ENCODE data around the gene LDB1. TPM values are rescaled to one million over a fixed set of nuclear protein-coding genes. Genes with fewer than 3 reads are reported as not detected.

Gene LDB1
- total RNA-seq, 1 donor from 2014 or later, result 29.2 TPM

DNA sequence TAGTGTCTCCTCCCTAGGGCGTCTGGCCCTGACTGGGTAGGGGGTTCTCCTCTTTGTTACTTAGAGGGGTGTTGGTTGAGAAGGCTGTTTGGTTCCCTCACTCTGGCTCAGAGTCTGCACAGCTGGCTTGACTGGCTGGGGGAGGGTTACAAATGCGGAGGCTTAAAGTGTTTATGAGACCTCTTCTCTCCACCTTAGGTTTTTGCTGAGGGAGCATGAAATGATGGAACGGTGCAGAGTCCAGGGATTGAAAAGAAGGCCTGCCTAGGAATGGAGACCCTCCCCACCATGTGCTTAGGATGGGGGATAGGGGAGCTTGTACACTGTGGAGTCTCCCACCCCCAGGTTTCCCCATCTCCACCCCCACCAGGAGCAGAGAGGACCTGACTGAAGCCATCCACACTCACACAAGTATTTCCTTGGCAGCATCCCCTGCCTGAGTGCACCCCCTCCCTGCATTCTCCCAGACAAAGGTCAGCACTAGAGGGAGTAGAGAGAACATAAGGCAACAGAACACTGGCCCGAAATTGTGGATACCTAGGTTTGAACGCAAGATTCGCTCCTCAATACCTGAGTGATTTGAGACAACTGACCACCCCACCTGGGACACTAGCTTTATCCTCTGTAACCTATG is 1.7 kb upstream of the LDB1 start:
- H3K4me3 ChIP-seq (ENCODE audit: low read length in 3 of 3), result peak overlapping the region; percentile 22 to 94 (median 91)
- no peaks in the 10 kb centered on the region for H3K9me3 ChIP-seq (ENCODE audit: control insufficient read depth in 3 of 3, low read length in 3 of 3)
- peaks cover 35 to 43% (median 39%) of the 10 kb centered on the region in 3 donors for H3K4me1 ChIP-seq (ENCODE audit: control insufficient read depth in 3 of 3, insufficient read depth in 3 of 3, low read length in 3 of 3)
- no peaks in the 10 kb centered on the region for H3K27me3 ChIP-seq (ENCODE audit: control insufficient read depth in 3 of 3, insufficient read depth in 3 of 3, low read length in 3 of 3)
- H3K9ac ChIP-seq (ENCODE audit: low read depth in 1 of 3, low read length in 3 of 3), result peak overlapping the region in 1 of 3 donors; percentile 99
- peak overlapping the region; percentile 98 for H3K27ac ChIP-seq (ENCODE audit: low read depth, low read length)
- H3K36me3 ChIP-seq (ENCODE audit: control insufficient read depth in 3 of 3, insufficient read depth in 3 of 3, low read length in 3 of 3), result no peaks in the 10 kb centered on the region

DNA sequence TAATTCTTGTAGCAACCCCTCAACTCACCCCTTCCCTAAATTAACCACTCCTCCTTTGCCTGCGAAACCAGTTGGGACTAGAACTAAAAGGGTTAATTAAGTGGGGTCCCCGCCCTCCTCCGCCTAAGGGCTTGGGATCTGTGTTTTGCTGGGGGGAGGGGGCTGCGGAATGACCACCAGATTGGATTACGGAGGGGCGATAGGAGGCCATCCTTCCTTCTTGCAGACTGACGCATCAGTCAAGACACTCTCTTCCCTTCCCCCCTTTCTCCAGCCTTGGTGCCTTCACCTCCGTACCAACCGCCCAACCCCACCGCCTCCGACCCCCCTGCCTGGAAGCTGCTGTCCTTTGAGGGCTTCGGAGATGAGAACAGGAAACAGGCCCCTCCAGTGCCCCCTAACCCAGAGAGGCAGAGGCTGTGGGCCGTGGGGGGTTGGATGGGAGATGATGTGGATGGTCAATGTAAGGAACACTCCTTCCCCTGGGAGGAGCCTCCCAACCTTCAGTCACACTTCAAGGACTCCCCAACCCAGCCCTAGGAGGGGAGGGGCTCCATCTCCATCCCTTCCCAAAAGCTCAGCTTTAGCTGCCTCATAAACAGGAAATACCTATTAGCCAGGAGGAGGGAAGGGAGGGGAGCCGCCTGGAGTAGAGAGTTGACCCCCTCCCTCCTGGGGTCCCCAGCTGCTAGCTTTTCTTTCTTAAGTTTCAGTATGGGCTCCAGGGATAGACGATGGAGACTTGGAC is 997 bp upstream of the LDB1 start:
- no peaks in the 10 kb centered on the region for H3K9me3 ChIP-seq (ENCODE audit: control insufficient read depth in 3 of 3, low read length in 3 of 3)
- peak overlapping the region; percentile 95 to 99 (median 95) for H3K9ac ChIP-seq (ENCODE audit: low read depth in 1 of 3, low read length in 3 of 3)
- no peaks in the 10 kb centered on the region for H3K27me3 ChIP-seq (ENCODE audit: control insufficient read depth in 3 of 3, insufficient read depth in 3 of 3, low read length in 3 of 3)
- H3K4me3 ChIP-seq (ENCODE audit: low read length in 3 of 3), result peak overlapping the region; percentile 91 to 96 (median 94)
- H3K4me1 ChIP-seq (ENCODE audit: control insufficient read depth in 3 of 3, insufficient read depth in 3 of 3, low read length in 3 of 3), result peaks cover 41 to 50% (median 45%) of the 10 kb centered on the region in 3 donors
- no peaks in the 10 kb centered on the region for H3K36me3 ChIP-seq (ENCODE audit: control insufficient read depth in 3 of 3, insufficient read depth in 3 of 3, low read length in 3 of 3)
- H3K27ac ChIP-seq (ENCODE audit: low read depth, low read length), result peak overlapping the region; percentile 98

DNA sequence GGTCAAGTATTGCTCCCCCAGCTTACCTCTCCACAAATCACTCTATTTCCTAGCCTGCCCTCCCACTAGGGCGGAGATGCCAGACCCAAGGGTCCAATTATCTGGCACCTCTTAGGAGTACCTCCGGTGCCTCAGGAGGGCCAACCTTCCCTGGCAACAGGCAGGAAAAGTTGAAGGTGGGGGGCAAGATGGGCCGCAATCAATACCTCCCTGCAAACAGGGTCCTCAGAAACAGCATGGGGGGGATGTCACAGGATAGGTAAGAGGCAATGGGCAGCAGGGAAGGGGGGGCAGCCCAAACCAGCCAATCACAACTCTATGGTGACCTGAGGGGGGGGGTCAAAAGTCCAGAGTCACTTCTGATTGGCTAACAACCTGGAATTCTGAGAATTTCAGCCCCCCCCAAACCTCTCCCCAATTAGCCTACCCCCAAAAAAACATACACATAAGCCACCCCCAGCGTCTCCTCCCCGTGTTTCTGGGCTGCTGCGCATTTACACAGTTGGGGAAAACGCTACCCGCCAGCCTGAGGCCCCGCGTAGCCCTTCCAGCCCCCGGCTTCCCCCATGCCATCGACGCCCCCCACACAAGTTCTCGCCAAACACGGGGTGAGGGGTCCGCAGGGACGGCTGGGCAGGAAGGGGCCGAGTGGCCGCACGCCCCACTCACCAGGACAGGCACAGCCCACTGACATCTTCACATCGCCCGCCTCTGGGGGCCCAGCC is 589 bp downstream of the LDB1 start:
- H3K9me3 ChIP-seq (ENCODE audit: control insufficient read depth in 3 of 3, low read length in 3 of 3), result no peaks in the 10 kb centered on the region
- peaks cover 53 to 62% (median 58%) of the 10 kb centered on the region in 3 donors for H3K4me1 ChIP-seq (ENCODE audit: control insufficient read depth in 3 of 3, insufficient read depth in 3 of 3, low read length in 3 of 3)

GRCh38 chr10:102118867-102119266 is 1.3 kb downstream of the LDB1 start:
- H3K9me3 ChIP-seq (ENCODE audit: control insufficient read depth in 3 of 3, low read length in 3 of 3), result no peaks in the 10 kb centered on the region
- H3K4me1 ChIP-seq (ENCODE audit: control insufficient read depth in 3 of 3, insufficient read depth in 3 of 3, low read length in 3 of 3), result peaks cover 58 to 67% (median 62%) of the 10 kb centered on the region in 3 donors
- peak overlapping the region; percentile 78 to 96 (median 94) for H3K4me3 ChIP-seq (ENCODE audit: low read length in 3 of 3)
- H3K27ac ChIP-seq (ENCODE audit: low read depth, low read length), result peak overlapping the region; percentile 98
- H3K27me3 ChIP-seq (ENCODE audit: control insufficient read depth in 3 of 3, insufficient read depth in 3 of 3, low read length in 3 of 3), result no peaks in the 10 kb centered on the region
- peak overlapping the region; percentile 70 to 99 (median 95) for H3K9ac ChIP-seq (ENCODE audit: low read depth in 1 of 3, low read length in 3 of 3)
- H3K36me3 ChIP-seq (ENCODE audit: control insufficient read depth in 3 of 3, insufficient read depth in 3 of 3, low read length in 3 of 3), result no peaks in the 10 kb centered on the region

More for the DNA sequence above, 589 bp downstream of the LDB1 start:
- Histone ChIP-seq H3K36me3 (ENCODE audit: control insufficient read depth in 3 of 3, insufficient read depth in 3 of 3, low read length in 3 of 3) (no peaks in the 10 kb centered on the region), H3K9ac (ENCODE audit: low read depth in 1 of 3, low read length in 3 of 3) (peak overlapping the region; percentile 95 to 99 (median 95)), H3K4me3 (ENCODE audit: low read length in 3 of 3) (peak overlapping the region; percentile 78 to 96 (median 94)), H3K27ac (ENCODE audit: low read depth, low read length) (peak overlapping the region; percentile 98), H3K27me3 (ENCODE audit: control insufficient read depth in 3 of 3, insufficient read depth in 3 of 3, low read length in 3 of 3) (no peaks in the 10 kb centered on the region)

- peaks cover 68 to 79% (median 72%) of the 10 kb centered on the region in 3 donors for H3K4me1 ChIP-seq (ENCODE audit: control insufficient read depth in 3 of 3, insufficient read depth in 3 of 3, low read length in 3 of 3)
- peak overlapping the region; percentile 98 for H3K27ac ChIP-seq (ENCODE audit: low read depth, low read length)
- H3K9ac ChIP-seq (ENCODE audit: low read depth in 1 of 3, low read length in 3 of 3), result peak overlapping the region; percentile 77 to 99 (median 95)
These were observed 2.6 kb downstream of the LDB1 start for GRCh38 chr10:102117391-102118159.

GRCh38 chr10:102116656-102117055 is 3.5 kb downstream of the LDB1 start:
- Histone ChIP-seq H3K4me3 (ENCODE audit: low read length in 3 of 3) (peak overlapping the region in 2 of 3 donors; percentile 72 to 94), H3K4me1 (ENCODE audit: control insufficient read depth in 3 of 3, insufficient read depth in 3 of 3, low read length in 3 of 3) (peaks cover 68 to 74% (median 70%) of the 10 kb centered on the region in 3 donors), H3K27ac (ENCODE audit: low read depth, low read length) (peak overlapping the region; percentile 98), H3K36me3 (ENCODE audit: control insufficient read depth in 3 of 3, insufficient read depth in 3 of 3, low read length in 3 of 3) (peaks cover 0 to 4% (median 0%) of the 10 kb centered on the region in 3 donors), H3K9ac (ENCODE audit: low read depth in 1 of 3, low read length in 3 of 3) (peak overlapping the region; percentile 77 to 99 (median 95)), H3K9me3 (ENCODE audit: control insufficient read depth in 3 of 3, low read length in 3 of 3) (no peaks in the 10 kb centered on the region), H3K27me3 (ENCODE audit: control insufficient read depth in 3 of 3, insufficient read depth in 3 of 3, low read length in 3 of 3) (no peaks in the 10 kb centered on the region)

More at GRCh38 chr10:102117391-102118159, 2.6 kb downstream of the LDB1 start:
- H3K9me3 ChIP-seq (ENCODE audit: control insufficient read depth in 3 of 3, low read length in 3 of 3), result no peaks in the 10 kb centered on the region
- peak overlapping the region; percentile 72 to 94 (median 78) for H3K4me3 ChIP-seq (ENCODE audit: low read length in 3 of 3)
- no peaks in the 10 kb centered on the region for H3K27me3 ChIP-seq (ENCODE audit: control insufficient read depth in 3 of 3, insufficient read depth in 3 of 3, low read length in 3 of 3)
- no peaks in the 10 kb centered on the region for H3K36me3 ChIP-seq (ENCODE audit: control insufficient read depth in 3 of 3, insufficient read depth in 3 of 3, low read length in 3 of 3)

- Histone ChIP-seq H3K36me3 (ENCODE audit: control insufficient read depth in 3 of 3, insufficient read depth in 3 of 3, low read length in 3 of 3) (peaks cover 8 to 10% (median 9%) of the 10 kb centered on the region in 3 donors), H3K9ac (ENCODE audit: low read depth in 1 of 3, low read length in 3 of 3) (peak overlapping the region; percentile 62 to 74 (median 70)), H3K27ac (ENCODE audit: low read depth, low read length) (peak overlapping the region; percentile 73), H3K27me3 (ENCODE audit: control insufficient read depth in 3 of 3, insufficient read depth in 3 of 3, low read length in 3 of 3) (no peaks in the 10 kb centered on the region), H3K4me3 (ENCODE audit: low read length in 3 of 3) (peak overlapping the region; percentile 60 to 69 (median 68)), H3K4me1 (ENCODE audit: control insufficient read depth in 3 of 3, insufficient read depth in 3 of 3, low read length in 3 of 3) (peaks cover 60 to 65% (median 63%) of the 10 kb centered on the region in 3 donors), H3K9me3 (ENCODE audit: control insufficient read depth in 3 of 3, low read length in 3 of 3) (no peaks in the 10 kb centered on the region)
These were observed 4.4 kb downstream of the LDB1 start for GRCh38 chr10:102115775-102116174.

DNA sequence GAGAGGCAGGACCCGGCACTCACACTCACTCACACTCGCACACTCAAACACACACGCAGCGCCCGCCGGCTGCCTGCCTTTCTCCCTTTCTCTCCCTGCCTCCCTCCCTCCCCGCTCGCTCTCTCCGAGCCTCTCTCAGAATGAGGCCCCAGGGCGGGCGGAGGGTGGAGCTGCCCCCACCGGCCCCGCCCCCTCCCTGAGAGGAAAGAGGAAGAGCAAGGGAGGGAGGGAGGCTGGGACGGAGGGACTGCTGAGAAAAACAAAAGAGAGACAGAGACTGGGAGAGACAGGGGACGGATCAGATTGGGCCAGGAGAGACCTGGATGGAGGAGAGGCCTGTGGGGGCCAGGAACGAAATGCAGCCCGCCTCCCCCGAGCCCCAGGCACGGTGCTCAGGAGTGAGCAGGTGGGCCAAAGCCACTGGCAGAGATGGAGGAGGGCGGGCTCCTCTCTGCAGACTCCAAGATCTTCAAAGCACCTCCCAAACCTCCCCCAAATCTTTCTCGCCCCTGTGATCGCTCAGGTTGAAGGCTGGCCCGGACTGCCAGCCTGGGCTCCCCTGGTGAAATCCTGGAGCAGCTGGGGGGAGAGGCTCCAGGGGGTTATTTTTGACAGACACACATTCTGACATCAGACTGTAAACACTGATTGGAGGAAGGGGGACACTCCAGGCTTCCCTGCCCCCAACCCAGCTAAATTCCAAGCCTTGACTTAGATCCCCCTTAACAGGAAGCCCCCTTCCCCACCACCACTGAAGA is 5.1 kb downstream of the LDB1 start:
- H3K27me3 ChIP-seq (ENCODE audit: control insufficient read depth in 3 of 3, insufficient read depth in 3 of 3, low read length in 3 of 3), result no peaks in the 10 kb centered on the region
- peak overlapping the region; percentile 62 to 74 (median 70) for H3K9ac ChIP-seq (ENCODE audit: low read depth in 1 of 3, low read length in 3 of 3)
- peaks cover 60 to 63% (median 63%) of the 10 kb centered on the region in 3 donors for H3K4me1 ChIP-seq (ENCODE audit: control insufficient read depth in 3 of 3, insufficient read depth in 3 of 3, low read length in 3 of 3)

More for the DNA sequence above, 5.1 kb downstream of the LDB1 start:
- Histone ChIP-seq H3K27ac (ENCODE audit: low read depth, low read length) (peak overlapping the region; percentile 73), H3K4me3 (ENCODE audit: low read length in 3 of 3) (peak overlapping the region; percentile 60 to 69 (median 68)), H3K9me3 (ENCODE audit: control insufficient read depth in 3 of 3, low read length in 3 of 3) (no peaks in the 10 kb centered on the region), H3K36me3 (ENCODE audit: control insufficient read depth in 3 of 3, insufficient read depth in 3 of 3, low read length in 3 of 3) (peaks cover 16 to 18% (median 16%) of the 10 kb centered on the region in 3 donors)
